ENCODE data around the gene RHBDL1. TPM values are rescaled to one million over a fixed set of nuclear protein-coding genes. Genes with fewer than 3 reads are reported as not detected.
A peak's percentile ranks its signal among the peaks of the same experiment; 100 is the strongest.

The RHBDL1 gene
- total and polyA plus RNA-seq, 10 of the 15 experiments (the other 5 are each of a cell fraction or from before 2014, with no cell fraction given), result 0.04 to 1.3 (median 0.65) TPM; not detected in 5

GRCh38 chr16:648781-649589, 26.5 kb upstream of the RHBDL1 start, which contains the start of gene WDR90 (continued):
- TF ChIP-seq ATF2 (IDR thresholded peaks at IDR 0.05; ENCODE audit: low read length) (no peak), POLR2AphosphoS2 (IDR thresholded peaks at IDR 0.05; ENCODE audit: low read depth, low read length) (peak; percentile 51; the same call in 1 of the 2 replicates), USF2 (IDR thresholded peaks at IDR 0.05; ENCODE audit: borderline replicate concordance, low read depth, low read length) (peak; percentile 92), GATAD2B (conservative IDR thresholded peaks at IDR 0.05; ENCODE audit: low read depth) (peak; percentile 70; the same call in 1 of the 2 replicates), ZBED1 (IDR thresholded peaks at IDR 0.05; ENCODE audit: borderline replicate concordance) (no peak), BCL3 (IDR thresholded peaks at IDR 0.05; ENCODE audit: borderline replicate concordance, insufficient read depth, low read depth, low read length, poor library complexity, severe bottlenecking) (no peak), SPI1 (IDR thresholded peaks at IDR 0.05; ENCODE audit: borderline replicate concordance, insufficient read depth, low read depth, low read length) (peak; percentile 63), NR2F1 (conservative IDR thresholded peaks at IDR 0.05) (peak; percentile 95), ATF3 (IDR thresholded peaks at IDR 0.05; ENCODE audit: borderline replicate concordance, extremely low read depth, low read depth, low read length) (peak; percentile 80; the same call in 1 of the 2 replicates)
